Measurements from ENCODE around the gene RALGDS.
"Not testable (repeated sequence)": the region's sequence is repeated elsewhere in the genome, so short reads cannot be mapped to it uniquely, and the experiment has no call there.

RALGDS gene

DNA sequence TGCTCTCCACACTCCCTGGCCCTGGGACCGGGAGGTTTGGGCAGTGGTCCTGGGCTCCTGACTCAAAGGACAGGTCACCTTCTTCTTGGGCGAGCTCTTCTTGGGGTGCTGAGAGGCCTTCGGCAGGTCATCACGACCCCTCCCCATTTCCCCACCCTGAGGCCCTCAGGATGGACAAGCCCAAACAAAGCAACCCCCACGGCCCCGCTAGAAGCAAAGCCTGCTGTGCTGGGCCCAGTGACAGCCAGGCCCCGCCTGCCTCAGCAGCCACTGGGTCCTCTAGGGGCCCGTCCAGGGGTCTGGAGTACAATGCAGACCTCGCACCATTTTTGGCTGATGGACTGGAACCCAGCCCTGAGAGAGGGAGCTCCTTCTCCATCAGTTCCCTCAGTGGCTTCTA is 37.4 kb downstream of the RALGDS start:
- not testable (repeated sequence) for DNase-seq

DNA sequence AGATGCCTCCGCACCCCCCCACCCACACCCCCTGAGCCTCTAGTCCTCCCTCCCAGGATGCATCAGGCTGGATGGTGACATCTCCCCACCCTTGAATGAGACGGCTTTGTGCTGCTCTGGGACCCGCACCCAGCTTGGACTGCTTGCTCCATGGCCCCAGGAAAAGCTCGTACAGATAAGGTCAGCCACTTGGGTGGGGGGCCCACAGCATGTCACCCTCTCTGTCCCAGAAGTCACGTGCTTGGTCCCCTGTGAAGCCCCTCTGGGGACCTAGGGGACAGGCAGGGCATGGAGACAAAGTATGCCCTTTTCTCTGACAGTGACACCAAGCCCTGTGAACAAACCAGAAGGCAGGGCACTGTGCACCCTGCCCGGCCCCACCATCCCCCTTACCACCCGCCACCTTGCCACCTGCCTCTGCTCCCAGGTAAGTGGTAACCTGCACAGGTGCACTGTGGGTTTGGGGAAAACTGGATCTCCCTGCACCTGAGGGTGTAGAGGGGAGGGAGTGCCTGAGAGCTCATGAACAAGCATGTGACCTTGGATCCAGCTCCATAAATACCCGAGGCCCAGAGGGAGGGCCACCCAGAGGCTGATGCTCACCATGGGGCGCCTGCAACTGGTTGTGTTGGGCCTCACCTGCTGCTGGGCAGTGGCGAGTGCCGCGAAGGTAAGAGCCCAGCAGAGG is 38.9 kb downstream of the RALGDS start:
- not testable (repeated sequence) for DNase-seq

DNA sequence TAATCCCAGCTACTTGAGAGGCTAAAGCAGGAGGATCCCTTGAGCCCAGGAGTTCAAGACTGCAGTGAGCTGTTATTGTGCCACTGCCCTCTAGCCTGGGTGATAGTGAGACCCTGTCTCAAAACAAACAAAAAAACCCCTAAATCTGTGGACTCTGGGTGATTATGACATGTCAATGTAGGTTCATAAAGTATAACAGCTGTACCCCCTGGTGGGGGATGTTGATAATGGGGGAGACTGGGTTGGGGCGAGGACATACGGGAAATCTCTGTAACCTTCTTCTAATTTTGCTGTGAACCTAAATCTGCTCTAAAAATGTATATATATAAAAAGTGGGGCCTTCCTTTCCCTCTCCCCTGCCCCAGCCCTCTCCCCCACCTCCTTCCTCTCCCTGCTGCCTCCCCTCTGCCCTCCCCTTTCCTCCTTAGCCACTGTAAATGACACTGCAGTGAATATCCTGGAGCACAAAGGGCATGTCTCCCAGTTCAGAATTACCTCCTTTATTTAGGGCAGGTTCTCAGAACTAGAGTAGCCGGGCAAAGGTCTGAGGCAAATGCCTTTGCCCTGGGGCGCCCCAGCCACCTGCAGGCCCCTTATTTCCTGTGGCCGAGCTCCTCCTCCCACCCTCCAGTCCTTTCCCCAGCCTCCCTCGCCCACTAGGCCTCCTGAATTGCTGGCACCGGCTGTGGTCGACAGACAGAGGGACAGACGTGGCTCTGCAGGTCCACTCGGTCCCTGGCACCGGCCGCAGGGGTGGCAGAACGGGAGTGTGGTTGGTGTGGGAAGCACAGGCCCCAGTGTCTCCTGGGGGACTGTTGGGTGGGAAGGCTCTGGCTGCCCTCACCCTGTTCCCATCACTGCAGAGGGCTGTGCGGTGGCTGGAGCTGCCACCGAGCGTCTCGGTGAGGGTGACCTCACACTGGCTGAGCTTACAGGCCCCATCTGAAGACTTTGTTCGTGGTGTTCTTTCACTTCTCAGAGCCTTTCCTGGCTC is 40.0 kb downstream of the RALGDS start:
- DNase-seq, result not testable (repeated sequence)

DNA sequence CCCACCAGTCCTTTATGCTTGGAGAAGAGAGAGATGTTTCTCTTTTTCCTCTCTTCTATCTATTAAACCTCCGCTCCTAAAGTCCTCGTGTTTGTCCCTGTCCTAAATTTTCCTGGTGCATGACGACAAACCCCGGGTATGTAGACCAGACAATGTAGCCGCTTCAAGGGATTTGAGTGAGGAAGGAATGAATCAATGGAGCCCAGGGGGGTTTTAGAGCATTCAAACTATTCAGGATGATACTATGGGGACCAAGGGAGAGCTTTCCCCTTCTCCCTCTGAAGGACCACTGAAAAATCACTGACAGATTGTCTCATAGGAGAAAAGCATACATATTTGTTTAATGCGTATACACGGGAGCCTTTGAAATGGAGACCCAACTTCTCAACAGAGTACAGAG is 40.9 kb downstream of the RALGDS start:
- no peak for DNase-seq

DNA sequence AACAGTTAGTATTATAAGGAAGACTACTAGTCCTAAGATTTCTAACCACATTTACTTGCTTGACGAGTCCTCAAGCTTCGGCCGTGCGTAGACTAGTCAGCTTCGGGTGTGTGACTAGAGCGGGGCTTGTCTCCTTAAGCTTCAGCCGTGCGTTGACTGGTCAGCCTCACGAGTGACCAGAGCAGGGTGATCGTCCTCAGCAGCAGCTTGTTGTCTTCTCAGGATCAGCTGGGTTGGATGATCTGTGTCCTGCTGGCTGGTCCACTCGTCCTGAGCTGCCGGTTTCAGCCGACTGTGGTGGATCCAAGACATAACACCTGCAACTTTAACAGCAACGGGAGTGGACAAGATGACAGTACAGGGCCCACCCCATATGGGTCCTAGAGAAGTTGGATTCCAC is 42.6 kb downstream of the RALGDS start:
- DNase-seq, result no peak

DNA sequence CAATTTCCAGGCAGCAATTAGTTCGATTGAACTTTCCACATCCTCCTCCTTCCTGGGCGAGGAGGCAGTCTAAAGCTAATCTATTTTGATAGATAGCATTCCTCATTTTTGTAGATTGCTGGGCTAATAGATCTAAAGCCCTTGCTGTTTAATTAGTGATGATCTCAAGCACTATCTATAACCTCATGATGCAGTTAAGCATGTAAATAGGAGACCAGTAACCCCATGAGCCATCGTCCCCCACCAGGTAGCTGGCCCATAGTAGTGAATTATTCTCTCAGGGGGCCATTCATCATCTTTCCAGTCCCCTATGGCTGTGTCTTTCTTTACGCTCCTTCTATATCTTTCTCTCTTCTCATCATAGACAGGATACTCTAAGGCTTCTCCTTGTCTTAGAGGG is 44.3 kb downstream of the RALGDS start:
- no peak for DNase-seq

DNA sequence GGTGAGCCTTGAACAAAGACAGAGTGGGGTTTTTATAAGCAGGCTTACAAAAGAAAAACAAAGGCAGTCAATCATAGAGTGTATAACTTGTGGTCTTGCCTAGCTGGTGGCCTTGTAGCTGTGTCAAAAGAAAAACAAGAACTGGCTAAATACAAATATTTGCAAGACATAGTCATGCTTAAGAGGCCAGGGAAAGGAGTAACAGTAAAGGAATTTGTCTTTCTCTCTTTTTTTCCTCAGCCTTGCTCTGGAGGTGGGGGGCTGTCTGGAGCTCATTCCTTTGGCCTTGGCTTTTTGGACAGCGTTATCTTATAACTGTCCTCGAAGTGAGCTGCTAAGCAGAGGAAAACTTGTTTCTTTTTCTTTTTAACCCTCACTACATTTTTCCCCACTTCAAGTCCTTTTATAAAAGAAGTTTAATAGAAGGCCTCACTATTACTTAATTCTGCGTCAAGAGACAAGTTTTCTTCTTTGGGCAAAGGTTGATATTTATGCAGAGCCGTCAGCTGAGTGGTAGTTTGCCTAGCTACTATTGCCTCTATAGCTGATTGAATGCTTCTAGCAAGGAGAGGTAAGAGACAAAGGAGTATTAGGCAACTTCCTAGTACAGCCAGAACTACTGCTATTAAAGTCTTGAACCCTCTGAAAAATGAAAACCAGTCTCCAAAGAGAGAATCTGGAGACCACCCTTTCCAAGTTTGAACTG is 45.0 kb downstream of the RALGDS start:
- DNase-seq, result no peak

DNA sequence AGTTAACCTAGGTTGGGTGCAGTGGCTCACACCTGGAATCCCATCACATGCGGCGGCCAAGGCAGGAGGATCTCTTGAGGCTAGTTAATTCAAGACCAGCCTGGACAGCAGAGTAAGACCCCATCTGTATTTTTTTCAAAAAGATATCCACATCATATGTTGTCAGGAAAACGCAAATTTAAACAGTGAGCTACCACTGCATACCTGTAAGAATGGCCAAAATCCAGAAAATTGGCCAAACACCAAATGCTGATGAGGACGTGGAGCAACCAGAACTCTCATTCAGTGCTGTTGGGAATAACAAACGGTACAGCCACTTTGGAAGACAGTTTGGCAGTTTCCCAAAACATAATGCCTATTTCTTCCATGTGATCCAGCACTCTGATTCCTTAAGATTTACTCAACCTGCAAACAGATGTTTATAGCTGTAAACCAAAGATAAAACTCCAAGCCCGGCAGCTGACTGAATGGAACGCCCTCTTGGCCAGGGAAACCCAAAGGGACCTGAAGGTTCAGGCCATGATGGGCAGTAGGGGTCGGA is 46.9 kb downstream of the RALGDS start:
- no peak for DNase-seq

DNA sequence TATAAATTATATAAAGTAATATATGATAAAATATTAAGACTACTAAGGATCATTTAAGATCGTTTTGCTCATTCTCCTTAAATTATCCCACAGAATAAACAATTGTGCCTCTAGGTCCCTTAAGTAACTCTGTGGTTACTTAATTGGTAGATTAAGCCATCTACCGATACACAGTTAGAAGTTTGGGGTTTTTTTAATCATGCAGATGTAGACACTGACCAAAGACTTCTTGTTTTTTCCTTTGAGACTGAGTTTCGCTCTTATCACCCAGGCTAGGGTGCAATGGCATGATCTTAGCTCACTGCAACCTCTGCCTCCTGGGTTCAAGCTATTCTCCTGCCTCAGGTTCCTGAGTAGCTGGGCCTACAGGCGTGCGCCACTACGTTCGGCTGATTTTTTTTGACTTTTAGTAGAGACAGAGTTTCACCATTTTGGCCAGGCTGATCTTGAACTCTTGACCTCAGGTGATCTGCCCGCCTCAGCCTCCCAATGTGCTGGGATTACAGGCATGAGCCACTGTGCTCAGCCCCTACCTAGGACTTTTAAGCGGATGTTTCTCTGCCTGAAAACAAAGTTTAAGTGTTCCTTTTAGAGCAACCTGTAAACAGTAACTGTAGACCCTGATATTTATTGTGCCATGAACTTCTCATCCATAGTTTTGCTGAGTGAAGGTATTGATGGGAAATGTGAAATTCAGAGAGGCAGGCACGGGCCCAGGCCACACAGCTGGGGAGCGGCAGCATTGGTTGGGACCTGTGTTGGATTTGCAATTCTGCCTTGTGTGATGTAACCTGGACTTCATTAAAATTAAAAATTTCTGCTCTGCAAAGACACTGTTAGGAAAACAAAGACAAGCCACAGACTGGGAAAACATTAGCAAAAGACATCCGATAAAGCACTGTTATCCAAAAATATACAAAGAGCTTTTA is 47.7 kb downstream of the RALGDS start:
- no peak for DNase-seq

DNA sequence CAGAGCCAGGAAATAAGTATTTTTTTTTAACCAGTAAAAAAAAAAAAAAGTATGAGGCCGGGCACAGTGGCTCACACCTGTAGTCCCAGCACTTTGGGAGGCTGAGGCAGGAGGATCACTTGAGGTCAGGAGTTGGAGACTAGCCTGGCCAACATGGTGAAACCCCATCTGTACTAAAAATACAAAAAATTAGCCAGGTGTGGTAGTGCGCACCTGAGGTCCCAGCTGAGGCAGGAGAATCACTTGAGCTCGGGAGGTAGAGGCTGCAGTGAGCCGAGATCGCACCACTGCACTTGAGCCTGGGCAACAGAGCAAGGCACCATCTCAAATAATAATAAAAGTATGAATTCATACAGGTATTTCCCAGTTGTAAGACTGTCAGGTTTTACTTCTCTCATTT is 48.8 kb downstream of the RALGDS start:
- not testable (repeated sequence) for DNase-seq

DNA sequence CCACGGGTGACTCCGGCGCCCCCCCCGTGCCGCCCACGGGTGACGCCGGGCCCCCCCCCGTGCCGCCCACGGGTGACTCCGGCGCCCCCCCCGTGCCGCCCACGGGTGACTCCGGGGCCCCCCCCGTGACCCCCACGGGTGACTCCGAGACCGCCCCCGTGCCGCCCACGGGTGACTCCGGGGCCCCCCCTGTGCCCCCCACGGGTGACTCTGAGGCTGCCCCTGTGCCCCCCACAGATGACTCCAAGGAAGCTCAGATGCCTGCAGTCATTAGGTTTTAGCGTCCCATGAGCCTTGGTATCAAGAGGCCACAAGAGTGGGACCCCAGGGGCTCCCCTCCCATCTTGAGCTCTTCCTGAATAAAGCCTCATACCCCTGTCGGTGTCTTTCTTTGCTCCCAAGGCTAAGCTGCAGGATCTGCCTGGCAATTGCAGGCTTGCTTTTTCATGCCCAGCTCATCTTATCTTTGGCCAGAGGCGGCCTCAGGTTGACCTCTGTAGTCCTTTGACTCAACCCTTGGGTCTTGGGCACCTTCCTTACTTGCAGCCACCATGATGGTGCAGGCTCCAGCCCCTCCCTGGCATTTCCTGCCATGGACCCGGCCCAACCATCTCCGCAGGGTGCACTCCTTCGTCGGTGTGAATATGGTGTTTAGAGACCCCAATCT is 49.4 kb downstream of the RALGDS start:
- no peak for DNase-seq

DNA sequence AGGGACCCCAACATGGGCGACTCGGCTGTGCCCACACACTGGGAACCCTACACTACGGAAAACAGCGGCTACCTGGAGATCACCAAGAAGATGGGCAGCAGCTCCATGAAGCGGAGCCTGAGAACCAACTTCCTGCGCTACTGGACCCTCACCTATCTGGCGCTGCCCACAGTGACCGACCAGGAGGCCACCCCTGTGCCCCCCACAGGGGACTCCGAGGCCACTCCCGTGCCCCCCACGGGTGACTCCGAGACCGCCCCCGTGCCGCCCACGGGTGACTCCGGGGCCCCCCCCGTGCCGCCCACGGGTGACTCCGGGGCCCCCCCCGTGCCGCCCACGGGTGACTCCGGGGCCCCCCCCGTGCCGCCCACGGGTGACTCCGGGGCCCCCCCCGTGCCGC is 50.1 kb downstream of the RALGDS start:
- not testable (repeated sequence) for DNase-seq

DNA sequence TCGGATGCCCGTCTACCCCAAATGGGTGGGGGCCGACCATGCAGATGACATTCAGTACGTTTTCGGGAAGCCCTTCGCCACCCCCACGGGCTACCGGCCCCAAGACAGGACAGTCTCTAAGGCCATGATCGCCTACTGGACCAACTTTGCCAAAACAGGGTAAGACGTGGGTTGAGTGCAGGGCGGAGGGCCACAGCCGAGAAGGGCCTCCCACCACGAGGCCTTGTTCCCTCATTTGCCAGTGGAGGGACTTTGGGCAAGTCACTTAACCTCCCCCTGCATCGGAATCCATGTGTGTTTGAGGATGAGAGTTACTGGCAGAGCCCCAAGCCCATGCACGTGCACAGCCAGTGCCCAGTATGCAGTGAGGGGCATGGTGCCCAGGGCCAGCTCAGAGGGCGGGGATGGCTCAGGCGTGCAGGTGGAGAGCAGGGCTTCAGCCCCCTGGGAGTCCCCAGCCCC is 50.5 kb downstream of the RALGDS start:
- not testable (repeated sequence) for DNase-seq

DNA sequence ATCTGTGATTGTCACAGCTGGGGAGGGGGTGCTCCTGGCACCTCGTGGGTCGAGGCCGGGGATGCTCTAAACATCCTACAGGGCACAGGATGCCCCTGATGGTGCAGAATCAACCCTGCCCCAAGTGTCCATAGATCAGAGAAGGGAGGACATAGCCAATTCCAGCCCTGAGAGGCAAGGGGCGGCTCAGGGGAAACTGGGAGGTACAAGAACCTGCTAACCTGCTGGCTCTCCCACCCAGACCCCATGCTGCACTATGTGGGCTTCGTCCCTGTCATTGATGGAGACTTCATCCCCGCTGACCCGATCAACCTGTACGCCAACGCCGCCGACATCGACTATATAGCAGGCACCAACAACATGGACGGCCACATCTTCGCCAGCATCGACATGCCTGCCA is 52.6 kb downstream of the RALGDS start:
- not testable (repeated sequence) for DNase-seq

DNA sequence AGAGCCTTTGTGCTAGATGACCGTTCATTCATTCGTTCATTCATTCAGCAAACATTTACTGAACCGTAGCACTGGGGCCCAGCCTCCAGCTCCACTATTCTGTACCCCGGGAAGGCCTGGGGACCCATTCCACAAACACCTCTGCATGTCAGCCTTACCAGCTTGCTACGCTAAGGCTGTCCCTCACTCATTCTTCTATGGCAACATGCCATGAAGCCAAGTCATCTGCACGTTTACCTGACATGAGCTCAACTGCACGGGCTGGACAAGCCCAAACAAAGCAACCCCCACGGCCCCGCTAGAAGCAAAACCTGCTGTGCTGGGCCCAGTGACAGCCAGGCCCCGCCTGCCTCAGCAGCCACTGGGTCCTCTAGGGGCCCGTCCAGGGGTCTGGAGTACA is 53.2 kb downstream of the RALGDS start:
- no peak for DNase-seq

DNA sequence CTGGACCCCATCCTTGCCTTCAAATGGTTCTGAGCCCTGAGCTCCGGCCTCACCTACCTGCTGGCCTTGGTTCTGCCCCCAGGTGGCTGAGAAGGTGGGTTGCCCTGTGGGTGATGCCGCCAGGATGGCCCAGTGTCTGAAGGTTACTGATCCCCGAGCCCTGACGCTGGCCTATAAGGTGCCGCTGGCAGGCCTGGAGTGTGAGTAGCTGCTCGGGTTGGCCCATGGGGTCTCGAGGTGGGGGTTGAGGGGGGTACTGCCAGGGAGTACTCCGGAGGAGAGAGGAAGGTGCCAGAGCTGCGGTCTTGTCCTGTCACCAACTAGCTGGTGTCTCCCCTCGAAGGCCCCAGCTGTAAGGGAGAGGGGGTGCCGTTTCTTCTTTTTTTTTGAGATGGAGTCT is 54.0 kb downstream of the RALGDS start:
- DNase-seq, result no peak

DNA sequence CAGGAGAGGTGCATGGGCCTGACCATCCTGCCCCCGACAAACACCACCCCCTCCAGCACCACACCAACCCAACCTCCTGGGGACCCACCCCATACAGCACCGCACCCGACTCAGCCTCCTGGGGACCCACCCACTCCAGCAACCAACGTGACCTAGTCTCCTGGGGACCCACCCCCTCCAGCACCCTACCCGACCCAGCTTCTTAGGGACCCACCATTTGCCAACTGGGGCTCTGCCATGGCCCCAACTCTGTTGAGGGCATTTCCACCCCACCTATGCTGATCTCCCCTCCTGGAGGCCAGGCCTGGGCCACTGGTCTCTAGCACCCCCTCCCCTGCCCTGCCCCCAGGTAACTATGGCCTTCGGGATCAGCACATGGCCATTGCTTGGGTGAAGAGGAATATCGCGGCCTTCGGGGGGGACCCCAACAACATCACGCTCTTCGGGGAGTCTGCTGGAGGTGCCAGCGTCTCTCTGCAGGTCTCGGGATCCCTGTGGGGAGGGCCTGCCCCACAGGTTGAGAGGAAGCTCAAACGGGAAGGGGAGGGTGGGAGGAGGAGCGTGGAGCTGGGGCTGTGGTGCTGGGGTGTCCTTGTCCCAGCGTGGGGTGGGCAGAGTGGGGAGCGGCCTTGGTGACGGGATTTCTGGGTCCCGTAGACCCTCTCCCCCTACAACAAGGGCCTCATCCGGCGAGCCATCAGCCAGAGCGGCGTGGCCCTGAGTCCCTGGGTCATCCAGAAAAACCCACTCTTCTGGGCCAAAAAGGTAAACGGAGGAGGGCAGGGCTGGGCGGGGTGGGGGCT is 54.7 kb downstream of the RALGDS start:
- DNase-seq, result no peak

DNA sequence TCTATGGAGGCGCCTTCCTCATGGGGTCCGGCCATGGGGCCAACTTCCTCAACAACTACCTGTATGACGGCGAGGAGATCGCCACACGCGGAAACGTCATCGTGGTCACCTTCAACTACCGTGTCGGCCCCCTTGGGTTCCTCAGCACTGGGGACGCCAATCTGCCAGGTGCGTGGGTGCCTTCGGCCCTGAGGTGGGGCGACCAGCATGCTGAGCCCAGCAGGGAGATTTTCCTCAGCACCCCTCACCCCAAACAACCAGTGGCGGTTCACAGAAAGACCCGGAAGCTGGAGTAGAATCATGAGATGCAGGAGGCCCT is 56.0 kb downstream of the RALGDS start:
- no peak for DNase-seq

DNA sequence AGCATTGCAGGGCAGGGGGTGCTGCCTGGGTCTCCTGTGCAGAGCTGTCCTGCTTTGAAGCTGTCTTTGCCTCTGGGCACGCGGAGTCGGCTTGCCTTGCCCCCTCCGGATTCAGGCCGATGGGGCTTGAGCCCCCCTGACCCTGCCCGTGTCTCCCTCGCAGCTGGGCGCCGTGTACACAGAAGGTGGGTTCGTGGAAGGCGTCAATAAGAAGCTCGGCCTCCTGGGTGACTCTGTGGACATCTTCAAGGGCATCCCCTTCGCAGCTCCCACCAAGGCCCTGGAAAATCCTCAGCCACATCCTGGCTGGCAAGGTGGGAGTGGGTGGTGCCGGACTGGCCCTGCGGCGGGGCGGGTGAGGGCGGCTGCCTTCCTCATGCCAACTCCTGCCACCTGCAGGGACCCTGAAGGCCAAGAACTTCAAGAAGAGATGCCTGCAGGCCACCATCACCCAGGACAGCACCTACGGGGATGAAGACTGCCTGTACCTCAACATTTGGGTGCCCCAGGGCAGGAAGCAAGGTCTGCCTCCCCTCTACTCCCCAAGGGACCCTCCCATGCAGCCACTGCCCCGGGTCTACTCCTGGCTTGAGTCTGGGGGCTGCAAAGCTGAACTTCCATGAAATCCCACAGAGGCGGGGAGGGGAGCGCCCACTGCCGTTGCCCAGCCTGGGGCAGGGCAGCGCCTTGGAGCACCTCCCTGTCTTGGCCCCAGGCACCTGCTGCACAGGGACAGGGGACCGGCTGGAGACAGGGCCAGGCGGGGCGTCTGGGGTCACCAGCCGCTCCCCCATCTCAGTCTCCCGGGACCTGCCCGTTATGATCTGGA is 56.6 kb downstream of the RALGDS start:
- DNase-seq, result no peak

Data from NCI-H1105 treated with DMSO at 0.1 percent for 48 hours (cell line).